Spleen (tissue), 7 donors: Measurements from ENCODE around the gene CD19.

ENCODE experiments used
- CTCF ChIP-seq, 11 experiments: fragments of 200-600 bp in 7 of 11; fragments of 450-650 bp in 4 of 11; sonication (generic) in 4 of 11; IDR thresholded peaks in 8 of 11; conservative IDR thresholded peaks in 3 of 11; 1 replicate in 7 of 11; 2 replicates in 4 of 11; pipeline versions ENCODE4 v1.4.0 to v1.8.0; 2016 to 2021; ENCODE audit warnings: antibody characterized with exemption in 11 of 11, inconsistent platforms in 4 of 11, mild to moderate bottlenecking in 1 of 11
- POLR2A ChIP-seq, 3 donors: fragments of 450-650 bp; IDR thresholded peaks; one replicate each; pipeline ENCODE4 v1.5.1; 2017; ENCODE audit warnings: antibody characterized with exemption in 3 of 3, mild to moderate bottlenecking in 1 of 3
- POLR2AphosphoS5 ChIP-seq, 3 donors: sonication (generic); formaldehyde crosslinking; IDR thresholded peaks; one replicate each; pipeline ENCODE4 v1.5.1; 2017; ENCODE audit warnings: antibody characterized with exemption in 3 of 3
- donor health status: DM: no; HTN: no; CAD: no; lungs with moderate emphysema.
- donor health status: DM: no; HTN: no; CAD: no.
- donor health status: DM: no; HTN: no; CAD: no.

- TF ChIP-seq CTCF (IDR thresholded peaks at IDR 0.05 in 8 of 11, conservative IDR thresholded peaks at IDR 0.05 in 3 of 11) (no peak), POLR2A (IDR thresholded peaks at IDR 0.05) (no peak), POLR2AphosphoS5 (IDR thresholded peaks at IDR 0.05) (no peak)
Observed at GRCh38 chr16:28986046-28986445, 54.3 kb downstream of the CD19 start.
